Right ventricle myocardium superior (tissue), 1 donor: ENCODE measurements around the gene MYOCOS. TPM values are rescaled to one million over a fixed set of nuclear protein-coding genes. Genes with fewer than 3 reads are reported as not detected.

ENCODE experiments used
- total RNA-seq: library from RNA; stranded (reverse); fragmentation: NEBNext Ultra II Directional; extraction: Animal tissue kit (Norgen Biotek cat#: 25700); gene quantifications from one replicate; pipeline ENCODE4 v1.2.1, GENCODE V29; 2021
- donor health status: DM: no; HTN: yes; CAD: no; lungs with severe emphysema.

The MYOCOS gene
- total RNA-seq, 1 donor from 2014 or later: not detected

Other genes with a start within 250 kb of the MYOCOS start
- 40.3 TPM for gene PRRC2C, start 136.7 kb upstream of the MYOCOS start, total RNA-seq
- 2.1 TPM for gene MYOC, start 30.4 kb downstream of the MYOCOS start, total RNA-seq
- gene VAMP4, start 119.8 kb downstream of the MYOCOS start, total RNA-seq: 12.1 TPM
- gene METTL13, start 159.4 kb downstream of the MYOCOS start, total RNA-seq: 16.8 TPM
- gene DNM3, start 219.3 kb downstream of the MYOCOS start, total RNA-seq: 1.7 TPM